GM12872 (cell line): ENCODE measurements around the gene CELSR2.
A peak's percentile ranks its signal among the peaks of the same experiment; 100 is the strongest.

ENCODE experiments used
- TF ChIP-seq, protein P1 (sequence below): IDR thresholded peaks from 3 replicates; pipeline ENCODE4 v1.5.1; 2011; ENCODE audit warnings: low read depth, mild to moderate bottlenecking, low read length, moderate library complexity; ENCODE audit not compliant: insufficient read depth

CELSR2 gene

DNA sequence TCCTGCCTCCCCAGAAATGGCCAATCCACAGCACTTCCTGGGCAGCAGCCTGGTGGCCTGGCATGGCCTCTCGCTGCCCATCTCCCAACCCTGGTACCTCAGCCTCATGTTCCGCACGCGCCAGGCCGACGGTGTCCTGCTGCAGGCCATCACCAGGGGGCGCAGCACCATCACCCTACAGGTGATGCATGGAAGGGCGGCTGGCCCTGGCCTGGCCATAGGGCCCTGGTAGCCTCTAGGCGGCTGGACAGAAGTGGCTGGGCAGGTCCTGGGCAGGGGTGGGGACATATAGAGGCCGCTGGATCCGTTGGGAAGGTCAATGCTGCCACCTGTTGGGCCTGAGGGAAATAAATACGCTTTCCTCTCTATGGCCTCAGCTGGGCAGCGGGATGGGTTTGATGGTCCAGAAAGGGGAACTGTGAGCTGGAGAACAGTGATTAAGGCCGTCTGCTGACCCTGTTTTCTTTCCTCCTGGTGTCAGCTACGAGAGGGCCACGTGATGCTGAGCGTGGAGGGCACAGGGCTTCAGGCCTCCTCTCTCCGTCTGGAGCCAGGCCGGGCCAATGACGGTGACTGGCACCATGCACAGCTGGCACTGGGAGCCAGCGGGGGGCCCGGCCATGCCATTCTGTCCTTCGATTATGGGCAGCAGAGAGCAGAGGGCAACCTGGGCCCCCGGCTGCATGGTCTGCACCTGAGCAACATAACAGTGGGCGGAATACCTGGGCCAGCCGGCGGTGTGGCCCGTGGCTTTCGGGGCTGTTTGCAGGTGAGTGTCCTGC, 14.4 kb downstream of the CELSR2 start:
- TF ChIP-seq, protein P1, sequence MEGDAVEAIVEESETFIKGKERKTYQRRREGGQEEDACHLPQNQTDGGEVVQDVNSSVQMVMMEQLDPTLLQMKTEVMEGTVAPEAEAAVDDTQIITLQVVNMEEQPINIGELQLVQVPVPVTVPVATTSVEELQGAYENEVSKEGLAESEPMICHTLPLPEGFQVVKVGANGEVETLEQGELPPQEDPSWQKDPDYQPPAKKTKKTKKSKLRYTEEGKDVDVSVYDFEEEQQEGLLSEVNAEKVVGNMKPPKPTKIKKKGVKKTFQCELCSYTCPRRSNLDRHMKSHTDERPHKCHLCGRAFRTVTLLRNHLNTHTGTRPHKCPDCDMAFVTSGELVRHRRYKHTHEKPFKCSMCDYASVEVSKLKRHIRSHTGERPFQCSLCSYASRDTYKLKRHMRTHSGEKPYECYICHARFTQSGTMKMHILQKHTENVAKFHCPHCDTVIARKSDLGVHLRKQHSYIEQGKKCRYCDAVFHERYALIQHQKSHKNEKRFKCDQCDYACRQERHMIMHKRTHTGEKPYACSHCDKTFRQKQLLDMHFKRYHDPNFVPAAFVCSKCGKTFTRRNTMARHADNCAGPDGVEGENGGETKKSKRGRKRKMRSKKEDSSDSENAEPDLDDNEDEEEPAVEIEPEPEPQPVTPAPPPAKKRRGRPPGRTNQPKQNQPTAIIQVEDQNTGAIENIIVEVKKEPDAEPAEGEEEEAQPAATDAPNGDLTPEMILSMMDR = peak; percentile 98

- TF ChIP-seq, protein P1 = no peak
Measured at GRCh38 chr1:109264379-109264755, 15.0 kb downstream of the CELSR2 start.

DNA sequence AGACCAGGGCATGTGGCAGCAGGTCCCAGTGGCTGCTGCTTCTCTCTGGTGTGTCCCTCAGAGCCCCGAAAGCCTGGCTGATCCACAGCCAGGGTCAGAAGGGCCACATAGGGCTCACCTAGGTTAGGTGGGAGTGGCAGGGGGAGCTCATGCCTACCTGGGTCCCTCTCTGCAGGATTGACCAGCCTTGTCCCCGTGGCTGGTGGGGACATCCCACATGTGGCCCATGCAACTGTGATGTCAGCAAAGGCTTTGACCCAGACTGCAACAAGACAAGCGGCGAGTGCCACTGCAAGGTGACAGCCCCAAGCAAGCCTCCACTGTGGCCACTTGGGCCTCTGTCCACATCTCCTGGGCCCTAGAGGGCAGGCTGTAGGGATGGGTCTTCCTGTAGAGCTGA, 15.7 kb downstream of the CELSR2 start:
- TF ChIP-seq, protein P1 = no peak

GRCh38 chr1:109265741-109266330, 16.5 kb downstream of the CELSR2 start:
- TF ChIP-seq, protein P1 = no peak

DNA sequence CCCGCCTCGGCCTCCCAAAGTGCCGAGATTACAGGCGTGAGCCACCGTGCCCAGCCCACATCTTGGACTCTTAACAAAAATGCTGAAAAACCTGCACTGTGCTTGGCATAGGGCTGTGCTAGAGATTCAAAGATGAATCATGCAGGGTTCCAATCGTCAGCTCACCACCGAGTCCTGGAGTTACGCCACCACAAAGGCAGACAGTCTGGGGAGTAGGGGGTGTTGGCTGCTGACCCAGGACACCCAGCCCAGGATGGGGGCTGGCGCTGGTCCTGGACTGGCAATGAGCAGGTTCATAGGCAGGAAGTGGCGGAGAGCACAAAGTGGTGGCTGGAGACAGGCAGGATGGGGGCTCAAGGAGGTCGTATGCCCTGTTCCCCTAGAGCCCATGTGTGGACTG, 17.6 kb downstream of the CELSR2 start:
- TF ChIP-seq, protein P1 = no peak

DNA sequence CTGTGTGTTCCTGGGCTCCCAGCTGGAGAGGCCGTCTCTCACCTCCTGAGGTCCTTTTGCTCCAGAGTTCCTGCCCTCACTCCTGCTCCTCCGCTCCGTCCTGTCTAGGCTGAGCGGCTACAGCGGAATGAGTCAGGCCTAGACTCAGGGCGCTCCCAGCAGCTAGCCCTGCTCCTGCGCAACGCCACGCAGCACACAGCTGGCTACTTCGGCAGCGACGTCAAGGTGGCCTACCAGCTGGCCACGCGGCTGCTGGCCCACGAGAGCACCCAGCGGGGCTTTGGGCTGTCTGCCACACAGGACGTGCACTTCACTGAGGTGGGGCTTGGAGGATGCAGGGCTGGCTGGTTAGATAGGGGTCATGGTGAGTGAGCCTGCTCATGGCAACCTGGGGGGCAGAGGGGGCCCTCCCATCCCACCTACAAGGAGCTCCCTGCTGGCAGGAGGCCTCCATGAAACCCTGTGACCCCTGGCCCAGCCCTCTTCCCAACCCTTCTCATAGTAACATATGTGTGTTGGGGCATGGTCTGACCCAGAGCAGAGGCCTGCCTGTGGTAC, 18.5 kb downstream of the CELSR2 start:
- TF ChIP-seq, protein P1 = no peak

DNA sequence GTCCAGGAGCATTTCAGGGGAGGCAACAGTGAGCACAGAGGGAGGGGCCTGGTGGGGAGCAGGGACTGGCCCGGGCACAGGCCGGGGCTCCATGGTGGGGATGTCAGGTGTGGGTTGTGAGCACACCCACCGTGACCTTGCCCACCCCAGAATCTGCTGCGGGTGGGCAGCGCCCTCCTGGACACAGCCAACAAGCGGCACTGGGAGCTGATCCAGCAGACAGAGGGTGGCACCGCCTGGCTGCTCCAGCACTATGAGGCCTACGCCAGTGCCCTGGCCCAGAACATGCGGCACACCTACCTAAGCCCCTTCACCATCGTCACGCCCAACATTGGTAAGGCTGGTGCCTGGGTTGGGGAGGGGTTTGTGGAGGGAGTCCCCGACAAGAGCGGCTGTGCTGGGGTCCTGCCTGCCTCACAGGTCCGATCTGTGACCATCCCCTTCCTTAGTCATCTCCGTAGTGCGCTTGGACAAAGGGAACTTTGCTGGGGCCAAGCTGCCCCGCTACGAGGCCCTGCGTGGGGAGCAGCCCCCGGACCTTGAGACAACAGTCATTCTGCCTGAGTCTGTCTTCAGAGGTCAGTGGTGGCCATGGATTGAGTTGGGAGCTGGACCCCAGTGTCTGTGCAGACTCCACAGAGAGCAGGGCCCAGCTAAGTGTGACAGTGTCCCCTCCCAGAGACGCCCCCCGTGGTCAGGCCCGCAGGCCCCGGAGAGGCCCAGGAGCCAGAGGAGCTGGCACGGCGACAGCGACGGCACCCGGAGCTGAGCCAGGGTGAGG, 19.3 kb downstream of the CELSR2 start:
- TF ChIP-seq, protein P1 = no peak
